Endometrial microvascular endothelial cells (primary cell): ENCODE results near the gene ACTR8. TPM values are rescaled to one million over a fixed set of nuclear protein-coding genes. Genes with fewer than 3 reads are reported as not detected.

Experiments
- in situ Hi-C: cut with HindIII; loops from 2 replicates; pipeline ENCODE4 v1.10.0; 2017; ENCODE audit warnings: low sequenced_read_pairs, low pct_unique_long_range_greater_than_20kb; ENCODE audit errors: inconsistent ontology term
- total RNA-seq: library from RNA; depleted of rRNA; stranded (reverse); fragments of >200 nt; gene quantifications from one replicate; pipeline ENCODE4 v1.2.3, GENCODE V29; 2015; ENCODE audit errors: inconsistent ontology term

The ACTR8 gene
- total RNA-seq, 1 donor from 2014 or later: 21.0 TPM

DNA sequence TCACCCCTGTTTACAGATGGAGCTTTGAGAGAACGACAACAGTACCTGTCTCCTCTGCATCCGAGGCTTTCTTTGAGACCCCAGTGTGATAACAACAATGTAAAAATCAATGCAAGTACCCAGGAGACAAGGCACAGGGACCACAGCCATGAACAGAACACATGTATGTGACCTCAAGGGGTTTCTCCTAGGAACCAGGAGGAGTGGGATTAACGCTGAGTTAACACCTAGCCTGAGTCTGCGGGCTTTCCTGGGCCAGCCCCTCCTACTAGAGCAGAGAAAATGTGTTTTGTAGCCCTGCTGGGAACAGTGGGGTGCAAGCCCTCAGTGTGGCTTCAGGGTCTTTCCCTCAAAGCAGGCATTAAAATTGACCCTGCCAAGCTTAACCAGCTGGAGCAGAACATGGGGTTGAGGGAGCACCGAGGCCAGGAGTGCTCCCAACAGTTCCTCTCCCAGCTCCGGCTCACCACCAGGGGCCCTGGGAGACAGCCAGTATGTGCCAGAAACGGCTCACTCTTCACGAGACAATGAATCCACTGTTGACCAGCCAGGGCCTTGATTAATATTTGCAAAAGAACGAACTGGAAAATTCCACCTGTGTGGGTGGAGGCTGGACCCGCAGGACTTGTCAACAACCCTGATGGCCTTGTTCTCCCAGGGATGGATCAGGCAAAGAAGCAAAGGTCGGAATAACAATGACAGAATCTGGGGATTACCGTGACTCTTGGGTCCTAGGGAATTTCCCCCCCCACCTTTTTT, 39.3 kb downstream of the ACTR8 start:
- in situ Hi-C loops: no loop called here

DNA sequence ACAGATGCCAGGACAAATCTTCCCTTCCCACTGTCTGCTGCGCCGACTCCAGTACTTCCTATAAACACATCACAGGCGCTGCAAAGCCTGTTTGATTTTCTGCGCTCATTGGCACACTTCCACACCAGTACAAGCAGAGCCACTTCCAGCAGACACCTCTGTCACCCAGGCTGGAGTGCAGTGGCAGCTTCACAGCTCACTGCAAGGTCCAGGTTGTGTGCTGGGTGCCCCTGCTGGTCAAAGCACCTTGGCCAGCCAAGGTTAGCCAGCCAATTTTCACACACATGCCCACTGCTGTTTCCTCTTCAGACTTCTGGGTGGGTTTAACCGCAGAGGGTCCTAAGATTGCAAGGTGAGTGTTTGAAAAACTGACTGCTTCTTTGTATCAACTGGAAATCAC, 40.7 kb downstream of the ACTR8 start:
- in situ Hi-C loops: no loop called here

DNA sequence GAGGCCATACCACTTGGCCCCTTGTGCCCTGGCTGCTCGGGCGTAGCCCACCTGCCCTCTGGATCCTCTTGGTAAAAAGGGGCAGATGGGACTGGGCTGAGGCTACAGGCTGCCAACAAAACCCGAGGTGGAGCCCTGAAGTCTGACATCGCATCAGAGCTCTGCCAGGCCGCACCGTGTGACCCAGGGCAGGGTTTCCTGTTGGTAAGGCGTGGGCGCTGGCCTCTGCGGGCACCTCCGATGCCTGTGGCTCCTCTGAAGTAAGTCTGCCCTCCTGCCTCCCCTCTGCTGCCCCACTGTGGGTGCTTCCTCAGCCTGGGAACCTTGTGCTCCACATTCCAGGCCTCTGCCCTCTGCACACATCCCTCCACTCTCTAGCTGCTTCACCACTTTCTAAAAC, 44.6 kb downstream of the ACTR8 start:
- in situ Hi-C loops: no loop called here

DNA sequence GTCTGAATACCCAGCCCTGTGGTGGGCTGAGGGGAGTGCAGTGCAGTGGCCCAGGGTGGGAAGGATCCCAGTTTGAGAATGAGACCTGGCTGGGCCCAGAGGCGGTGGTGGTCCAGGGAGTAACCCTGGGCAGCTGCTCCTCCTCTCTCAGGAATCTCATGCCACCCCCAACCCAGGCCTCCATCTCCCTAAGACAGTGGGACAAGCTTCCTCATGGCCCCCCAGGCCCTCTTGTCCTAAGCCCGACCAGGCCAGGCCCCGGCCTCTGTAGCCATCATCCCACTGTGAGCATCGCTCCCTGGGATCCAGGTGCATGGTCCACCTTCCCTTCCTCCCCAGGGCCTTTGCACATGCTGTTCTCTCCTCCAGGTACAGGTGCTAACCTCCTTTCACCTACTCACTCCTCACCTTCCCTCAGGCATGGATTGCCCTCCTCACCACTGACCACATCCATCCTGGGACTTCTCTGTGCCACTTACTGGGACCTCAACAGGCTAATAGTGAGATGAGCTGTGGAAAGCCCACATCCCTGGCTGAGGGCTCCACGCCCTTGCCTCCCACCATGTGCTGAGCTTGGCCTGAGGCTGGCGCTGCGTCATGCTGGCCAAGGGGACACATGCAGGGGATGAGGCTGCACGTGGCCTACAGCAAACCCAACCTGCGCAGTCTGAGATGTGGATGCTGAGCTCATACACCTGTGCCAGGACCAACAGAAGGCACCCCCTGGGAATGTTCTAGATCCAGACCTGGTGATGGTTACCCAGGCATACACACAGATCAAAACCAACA, 45.7 kb downstream of the ACTR8 start:
- in situ Hi-C loops: no loop called here

DNA sequence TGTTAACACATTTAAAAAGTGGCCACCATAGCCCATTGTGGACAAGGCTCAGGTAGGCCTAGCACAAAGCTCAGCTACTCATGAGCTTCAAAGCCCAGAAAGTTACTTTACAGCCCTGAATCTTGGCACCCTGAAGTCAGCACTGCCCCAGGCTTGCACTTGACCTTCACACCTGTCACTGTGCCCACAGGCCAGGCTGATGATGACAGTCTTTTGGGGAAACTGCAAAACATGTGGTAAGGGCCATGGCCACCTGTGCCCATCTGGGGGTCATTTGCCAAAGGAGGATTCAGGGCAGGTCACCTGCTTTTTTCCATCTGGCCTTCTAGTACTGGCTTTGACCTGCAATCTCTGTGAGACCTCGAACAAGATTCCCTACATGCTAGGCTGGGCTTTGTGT, 46.7 kb downstream of the ACTR8 start:
- in situ Hi-C loops: no loop called here

DNA sequence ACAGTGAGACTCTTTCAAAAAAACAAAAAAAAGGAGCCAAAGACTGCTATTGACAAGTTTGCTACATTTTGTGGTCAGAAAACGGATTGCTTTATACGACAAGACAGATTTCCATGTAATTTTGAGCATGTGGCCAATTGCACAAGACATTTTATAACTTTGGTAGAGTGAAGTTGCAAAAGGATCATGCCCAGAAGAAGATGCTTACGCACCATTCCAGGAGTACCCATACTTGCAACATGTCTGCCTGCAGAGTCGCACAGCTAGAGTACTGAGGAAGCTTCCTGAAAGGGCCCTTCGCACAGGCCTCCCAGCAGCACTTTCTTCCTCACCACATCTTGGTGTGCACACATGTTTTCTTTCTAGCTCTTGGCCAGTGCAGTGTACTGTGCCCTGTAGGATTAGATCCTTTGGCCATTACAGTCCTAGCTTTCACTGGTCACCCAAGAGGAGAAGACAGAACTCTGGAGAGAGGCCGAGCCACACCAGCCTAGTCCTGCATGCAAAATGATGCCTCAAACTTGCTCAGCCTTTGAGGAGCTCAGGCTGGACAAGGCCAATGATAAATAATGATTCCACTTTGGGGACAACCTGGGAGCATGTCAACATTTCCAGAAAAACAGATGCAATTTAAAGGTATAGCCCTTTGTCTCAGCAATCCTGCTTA, 47.4 kb downstream of the ACTR8 start:
- in situ Hi-C loops: no loop called here

DNA sequence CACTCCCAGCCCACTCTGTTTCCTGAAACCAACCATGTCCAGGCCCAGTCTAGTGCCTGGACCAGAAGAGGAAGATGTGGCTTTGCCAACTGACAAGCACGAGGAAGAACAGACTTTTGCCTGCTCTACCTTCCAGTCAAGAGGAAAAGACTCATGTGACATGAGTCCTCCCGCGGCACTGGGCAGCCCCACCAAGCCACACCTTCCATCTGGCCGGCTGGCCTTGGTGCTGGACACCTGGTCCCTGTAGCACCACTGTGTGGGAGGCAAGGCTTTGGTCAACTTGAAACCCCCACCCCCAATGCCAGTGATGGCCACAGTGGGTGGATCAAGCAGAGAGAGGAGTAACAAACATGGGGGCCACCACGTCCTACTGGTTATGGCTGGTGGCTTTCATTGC, 48.3 kb downstream of the ACTR8 start:
- in situ Hi-C loops: no loop called here

DNA sequence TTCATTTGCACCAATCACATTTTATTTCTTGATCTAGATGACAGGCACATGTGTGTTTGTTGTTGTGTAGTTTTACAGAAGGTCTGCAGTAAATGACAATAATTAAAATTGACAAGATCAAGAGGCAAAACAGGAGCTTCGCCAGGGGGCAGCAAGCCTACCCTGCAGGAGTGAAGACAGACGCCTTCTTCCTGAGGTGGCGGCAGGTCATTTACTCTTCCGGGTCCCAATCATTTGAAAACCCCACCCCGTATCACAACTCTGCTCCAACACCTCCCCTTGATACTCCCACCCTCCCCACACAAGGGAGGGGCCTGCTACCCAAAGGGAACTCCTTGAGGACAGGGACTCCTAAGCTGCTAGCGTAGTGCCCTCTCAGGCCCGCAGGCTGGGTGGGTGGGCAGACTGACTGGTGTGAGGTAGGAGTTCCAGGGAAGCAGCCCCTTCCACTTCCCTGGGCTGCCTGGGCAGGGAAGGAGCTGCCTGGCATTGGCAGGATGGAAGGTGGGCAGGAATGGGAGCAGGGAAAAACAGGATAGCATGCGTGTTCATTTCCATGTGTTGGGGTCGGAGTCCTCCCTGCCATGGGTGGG, 48.8 kb downstream of the ACTR8 start:
- in situ Hi-C loops: no loop called here

DNA sequence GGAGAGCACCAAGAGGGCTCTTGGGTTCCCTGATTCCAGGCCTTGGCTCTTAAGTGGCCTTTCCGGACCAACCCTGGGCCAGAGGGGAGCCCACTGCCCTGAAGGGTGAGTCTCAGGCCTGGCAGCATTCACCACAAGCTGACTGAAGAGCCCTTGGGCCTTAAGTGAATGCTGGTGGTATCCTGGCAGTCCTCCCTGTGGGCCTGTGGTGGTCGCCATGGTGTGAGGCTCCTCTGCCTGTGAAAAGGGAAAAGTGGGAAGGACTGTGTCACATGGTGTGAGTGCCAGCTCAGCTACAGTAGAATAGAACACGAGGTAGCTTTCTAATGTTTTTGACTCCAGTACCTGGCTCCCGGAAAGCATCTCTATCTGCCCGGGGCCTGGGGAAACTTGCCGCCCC, 51.0 kb downstream of the ACTR8 start:
- in situ Hi-C loops: no loop called here

DNA sequence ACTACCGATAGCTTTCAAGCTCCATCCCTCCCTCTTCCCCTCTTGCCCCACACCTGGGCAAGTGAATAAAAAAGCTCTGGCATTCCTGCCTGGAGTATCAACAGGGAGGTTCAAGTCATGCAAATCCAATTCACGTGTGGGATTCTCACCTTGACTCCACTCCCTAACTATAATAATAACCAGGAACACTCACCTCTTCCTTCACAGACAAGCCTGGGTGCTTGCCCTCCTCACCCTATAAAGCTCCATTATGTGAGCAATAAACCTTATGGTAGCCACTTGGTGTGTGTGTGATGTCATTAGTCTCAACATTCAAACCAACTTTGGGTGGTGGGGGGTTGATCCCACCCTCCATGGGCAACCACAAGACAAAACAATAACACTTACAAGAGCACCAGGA, 52.3 kb downstream of the ACTR8 start:
- in situ Hi-C loops: no loop called here

DNA sequence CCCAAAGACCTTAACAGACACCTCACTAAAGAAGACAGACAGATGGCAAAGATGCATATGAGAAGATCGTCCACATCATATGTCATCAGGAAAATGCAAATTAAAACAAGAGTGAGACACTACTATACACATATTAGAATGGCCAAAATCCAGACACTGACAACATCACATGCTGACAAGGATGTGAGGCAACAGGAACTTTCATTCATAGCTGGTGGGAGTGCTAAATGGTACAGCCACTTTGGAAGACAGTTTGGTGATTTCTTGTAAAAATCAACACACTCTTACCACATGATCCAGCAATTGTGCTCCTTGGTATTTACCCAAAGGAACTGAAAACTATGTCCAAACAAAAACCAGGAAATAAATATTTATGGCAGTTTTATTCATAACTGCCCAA, 53.4 kb downstream of the ACTR8 start:
- in situ Hi-C loops: no loop called here

DNA sequence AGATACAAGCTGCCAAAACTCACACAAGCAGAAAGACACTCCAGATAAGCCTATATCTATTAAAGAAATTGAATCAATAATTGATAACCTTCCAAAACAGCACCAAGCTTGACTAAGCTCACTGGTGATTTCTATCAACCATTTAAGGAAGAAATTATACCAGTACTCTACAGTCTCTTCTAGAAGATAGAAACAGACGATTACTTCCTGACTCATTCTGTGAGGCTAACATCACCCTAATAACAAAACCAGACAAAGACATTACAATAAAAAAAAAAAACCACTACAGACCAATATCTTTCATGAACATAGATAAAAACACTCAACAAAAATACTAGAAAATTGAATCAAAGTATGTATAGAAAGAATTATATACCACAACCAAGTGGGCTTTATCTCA, 55.9 kb downstream of the ACTR8 start:
- in situ Hi-C loops: no loop called here

DNA sequence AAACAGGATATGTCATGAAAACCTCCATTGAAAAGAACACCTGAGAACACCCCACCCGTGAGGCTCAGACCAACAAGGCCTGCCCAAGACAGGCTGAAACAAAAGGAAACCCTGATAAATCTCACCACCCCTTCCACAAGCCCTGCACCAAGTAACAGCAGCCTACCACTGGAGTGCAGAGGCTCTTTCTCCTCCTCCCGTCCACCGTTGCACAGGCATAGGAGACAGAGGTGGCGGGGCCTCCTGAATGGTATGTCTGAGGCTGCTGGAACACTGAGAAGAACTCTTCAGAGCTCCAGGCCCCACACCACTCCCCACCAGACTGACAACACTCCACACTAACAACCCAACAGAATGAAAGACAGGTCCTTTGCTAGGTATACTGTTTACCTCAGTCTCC, 57.2 kb downstream of the ACTR8 start:
- in situ Hi-C loops: no loop called here

DNA sequence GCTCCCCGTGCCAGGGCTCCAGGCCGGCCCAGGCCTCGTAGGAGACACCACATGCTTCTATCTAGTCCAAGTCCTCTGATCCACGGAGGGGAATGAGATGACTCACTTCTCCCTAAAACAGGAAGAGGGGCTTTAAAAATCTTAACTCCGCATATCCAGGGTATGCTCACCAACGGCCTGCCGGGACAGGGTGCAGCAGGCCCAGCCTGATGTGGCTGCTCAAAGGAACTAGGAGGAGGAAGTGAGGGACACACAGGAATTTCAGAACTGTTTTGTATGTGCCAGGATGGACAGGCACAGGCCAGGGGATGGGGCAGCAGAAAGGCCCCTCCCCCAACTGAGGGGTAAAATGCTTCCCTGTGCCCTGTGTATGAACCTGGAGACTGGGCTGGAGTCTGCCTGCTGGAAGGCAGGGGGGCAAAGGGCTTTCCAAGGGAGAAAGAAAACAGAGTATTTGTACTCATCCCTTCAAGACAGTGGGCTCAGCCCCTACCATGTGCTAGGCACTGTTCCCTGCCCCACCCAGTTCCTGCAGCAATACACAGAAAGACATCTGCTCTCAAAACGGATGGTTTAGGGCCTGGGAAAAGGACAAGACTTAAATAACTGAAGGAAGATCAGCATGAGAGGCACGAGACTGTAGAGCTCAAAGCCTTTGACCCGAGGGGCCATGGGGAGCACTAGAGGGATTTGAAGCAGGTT, 57.8 kb downstream of the ACTR8 start:
- in situ Hi-C loops: no loop called here

DNA sequence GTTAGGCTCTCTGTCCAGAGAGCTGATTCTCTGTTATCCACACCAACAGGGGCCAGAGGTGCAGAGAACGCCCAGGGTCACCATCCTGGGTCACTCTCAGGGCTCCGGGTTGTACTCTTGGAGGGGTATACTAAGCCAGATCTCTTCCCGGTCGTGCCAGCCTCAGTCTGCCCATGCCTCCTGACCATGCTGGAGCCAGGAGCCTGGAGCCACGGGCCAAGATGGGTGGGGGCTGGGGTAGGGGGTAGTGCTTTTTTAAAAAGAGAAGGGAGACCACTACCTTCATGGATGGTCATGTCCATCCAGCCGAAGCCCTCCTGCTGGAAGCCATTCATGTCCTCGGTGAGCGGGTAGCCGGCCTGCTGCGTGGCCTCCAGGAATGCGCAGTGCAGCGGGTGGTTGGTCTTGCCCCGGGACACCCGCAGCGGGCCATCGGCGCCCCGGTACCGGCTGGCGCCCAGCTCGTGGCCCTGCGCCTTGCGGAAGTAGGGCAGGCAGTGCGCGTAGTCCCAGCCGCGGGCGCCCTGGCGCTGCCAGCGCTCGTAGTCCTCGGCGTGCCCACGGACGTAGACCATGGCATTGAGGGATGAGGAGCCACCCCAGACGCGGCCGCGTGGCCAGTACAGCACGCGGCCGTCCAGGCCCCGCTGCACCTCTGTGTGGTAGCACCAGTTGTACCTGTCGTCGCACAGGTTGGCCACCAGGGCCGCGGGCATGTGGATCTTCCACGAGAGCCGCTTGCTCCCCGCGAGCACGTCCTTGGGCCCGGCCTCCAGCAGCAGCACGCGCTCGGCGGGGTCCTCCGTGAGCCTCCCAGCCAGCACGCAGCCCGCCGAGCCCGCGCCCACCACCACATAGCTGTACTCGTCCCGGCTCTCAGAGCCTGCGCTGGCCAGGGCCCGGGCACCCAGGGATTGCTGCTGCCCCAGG, 58.7 kb downstream of the ACTR8 start:
- in situ Hi-C loops: no loop called here

DNA sequence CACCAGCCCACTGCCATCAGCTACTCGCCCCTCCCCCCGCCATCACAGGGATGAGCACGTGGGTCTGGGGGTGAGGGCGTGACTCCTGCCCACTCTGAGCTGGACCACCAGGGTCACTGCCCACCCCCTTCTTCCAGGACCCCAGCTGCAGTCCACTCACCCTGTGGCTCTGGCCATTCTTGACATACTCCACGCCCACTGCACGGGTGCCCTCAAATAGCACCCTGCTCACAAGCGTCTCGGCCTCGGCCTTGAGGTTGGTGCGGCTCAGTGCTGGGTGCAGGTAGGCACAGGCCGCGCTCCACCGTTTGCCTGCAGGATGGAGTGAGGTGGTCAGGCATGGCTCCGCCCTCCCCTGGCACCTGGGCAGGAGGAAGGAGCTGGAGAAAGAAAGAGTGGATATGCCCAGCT, 59.6 kb downstream of the ACTR8 start:
- in situ Hi-C loops: no loop called here

DNA sequence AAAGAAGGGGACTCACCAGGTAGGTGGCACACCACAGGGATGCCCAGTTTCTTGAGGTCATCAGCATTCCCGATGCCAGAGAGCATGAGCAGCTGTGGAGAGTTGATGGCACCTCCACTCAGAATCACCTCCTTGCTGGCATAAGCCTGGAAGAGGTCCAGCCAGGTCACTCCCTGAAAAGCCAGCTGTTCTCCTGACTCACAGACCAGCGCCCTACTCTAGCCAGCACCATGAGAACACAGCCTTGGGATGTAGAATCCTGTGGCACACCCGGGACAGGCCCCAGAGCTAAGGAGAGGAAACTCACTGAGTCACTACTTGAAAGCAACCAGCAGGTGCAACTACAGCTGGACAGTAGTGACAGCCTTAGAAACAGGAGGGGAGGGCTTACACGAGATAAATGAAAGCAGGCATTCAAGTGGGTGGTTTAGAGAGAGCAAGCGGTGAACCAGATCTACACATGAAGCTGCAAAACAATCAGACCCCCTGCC, 60.3 kb downstream of the ACTR8 start:
- in situ Hi-C loops: no loop called here
